ENCODE results near the gene MCC. TPM values are rescaled to one million over a fixed set of nuclear protein-coding genes. Genes with fewer than 3 reads are reported as not detected.

The MCC gene
- total RNA-seq, 1 experiment from 2014 or later, result 7.6 TPM

- Histone ChIP-seq H3K4me2 (ENCODE audit: insufficient read depth, insufficient read length, low read length) (no peak overlapping the region), H3K4ac (ENCODE audit: low read depth, low read length) (no peak overlapping the region), H3K27ac (ENCODE audit: insufficient read length, low read depth, low read length) (no peak overlapping the region), H2AFZ (ENCODE audit: low read length) (no peak overlapping the region), H3K4me1 (ENCODE audit: insufficient read depth, low read length) (no peaks in the 10 kb centered on the region), H4K5ac (ENCODE audit: insufficient read length, low read depth, low read length) (no peak overlapping the region), H4K20me1 (ENCODE audit: control insufficient read depth, insufficient read depth, insufficient read length) (no peaks in the 10 kb centered on the region), H3K56ac (ENCODE audit: insufficient read length, low read depth, low read length) (no peak overlapping the region), H2BK15ac (ENCODE audit: low read depth, low read length) (no peak overlapping the region), H2BK20ac (ENCODE audit: low read depth, low read length, poor library complexity, severe bottlenecking) (no peak overlapping the region), H3K9ac (ENCODE audit: extremely low read depth, insufficient read length, low read length) (no peak overlapping the region), H4K91ac (ENCODE audit: insufficient read length, low read depth, low read length) (no peak overlapping the region), H2BK120ac (ENCODE audit: low read depth, low read length, poor library complexity, severe bottlenecking) (no peak overlapping the region), H2AK5ac (ENCODE audit: insufficient read length, low read length) (no peak overlapping the region), H3K79me2 (ENCODE audit: insufficient read depth, low read length) (no peaks in the 10 kb centered on the region), H2BK5ac (ENCODE audit: insufficient read length, low read length) (no peak overlapping the region), H4K8ac (replicated peaks; ENCODE audit: insufficient read length, low read depth, low read length) (no peak overlapping the region), H3T11ph (ENCODE audit: low read length) (no peak overlapping the region), H3K18ac (ENCODE audit: insufficient read length, low read depth, low read length) (no peak overlapping the region), H3K23ac (ENCODE audit: insufficient read length, low read depth, low read length) (no peak overlapping the region), H3K27me3 (ENCODE audit: insufficient read depth, low read length) (no peaks in the 10 kb centered on the region), H3K14ac (ENCODE audit: insufficient read depth, low read length) (no peak overlapping the region), H2BK12ac (ENCODE audit: insufficient read length, low read depth, low read length) (no peak overlapping the region), H3K79me1 (ENCODE audit: insufficient read depth, low read depth, low read length, poor library complexity, severe bottlenecking) (no peaks in the 10 kb centered on the region), H3K9me3 (ENCODE audit: control insufficient read depth, low read depth, low read length) (no peaks in the 10 kb centered on the region), H3K23me2 (ENCODE audit: insufficient read length, low read depth, low read length, poor library complexity, severe bottlenecking) (no peaks in the 10 kb centered on the region)
- H3K4me1 Mint-ChIP-seq, result peaks cover 2% of the 10 kb centered on the region in 2 experiments; a peak in 3 of 4 replicates
- no peak overlapping the region for H3K4me3 Mint-ChIP-seq
- DNase-seq, result no peak
- H3K27ac Mint-ChIP-seq, result no peak overlapping the region; a peak in 1 of 7 replicates
- no peaks in the 10 kb centered on the region for H3K36me3 Mint-ChIP-seq (ENCODE audit: insufficient read depth in 1 of 3, low read depth in 3 of 3)
- TF ChIP-seq, protein P1, sequence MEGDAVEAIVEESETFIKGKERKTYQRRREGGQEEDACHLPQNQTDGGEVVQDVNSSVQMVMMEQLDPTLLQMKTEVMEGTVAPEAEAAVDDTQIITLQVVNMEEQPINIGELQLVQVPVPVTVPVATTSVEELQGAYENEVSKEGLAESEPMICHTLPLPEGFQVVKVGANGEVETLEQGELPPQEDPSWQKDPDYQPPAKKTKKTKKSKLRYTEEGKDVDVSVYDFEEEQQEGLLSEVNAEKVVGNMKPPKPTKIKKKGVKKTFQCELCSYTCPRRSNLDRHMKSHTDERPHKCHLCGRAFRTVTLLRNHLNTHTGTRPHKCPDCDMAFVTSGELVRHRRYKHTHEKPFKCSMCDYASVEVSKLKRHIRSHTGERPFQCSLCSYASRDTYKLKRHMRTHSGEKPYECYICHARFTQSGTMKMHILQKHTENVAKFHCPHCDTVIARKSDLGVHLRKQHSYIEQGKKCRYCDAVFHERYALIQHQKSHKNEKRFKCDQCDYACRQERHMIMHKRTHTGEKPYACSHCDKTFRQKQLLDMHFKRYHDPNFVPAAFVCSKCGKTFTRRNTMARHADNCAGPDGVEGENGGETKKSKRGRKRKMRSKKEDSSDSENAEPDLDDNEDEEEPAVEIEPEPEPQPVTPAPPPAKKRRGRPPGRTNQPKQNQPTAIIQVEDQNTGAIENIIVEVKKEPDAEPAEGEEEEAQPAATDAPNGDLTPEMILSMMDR (conservative IDR thresholded peaks at IDR 0.05), result no peak
- peaks cover 7% of the 10 kb centered on the region for H3K27me3 Mint-ChIP-seq (ENCODE audit: low read depth)
- H3K9me3 Mint-ChIP-seq, result no peaks in the 10 kb centered on the region
Measured at GRCh38 chr5:113508756-113509155, 20.5 kb upstream of the MCC start.

Data from H9 (cell line).